A549 (cell line): ENCODE results near the gene OSBPL9. TPM values are rescaled to one million over a fixed set of nuclear protein-coding genes. Genes with fewer than 3 reads are reported as not detected.
A peak's percentile ranks its signal among the peaks of the same experiment; 100 is the strongest.
"Not testable (repeated sequence)": the region's sequence is repeated elsewhere in the genome, so short reads cannot be mapped to it uniquely, and the experiment has no call there.

Experiments
- ATAC-seq, 2 experiments: fragments of 200-7000 bp in 1 of 2; fragments of >200 bp in 1 of 2; cut with Nextera tagmentation in 1 of 2; cut with Tn5 transposase in 1 of 2; 3 replicates each; pipeline versions ENCODE4 v1.8.0 to v1.9.1; 2018 to 2020; ENCODE audit warnings: mild to moderate bottlenecking in 1 of 2, moderate library complexity in 1 of 2
- CTCF ChIA-PET: fragments of 300-600 bp; sonication (Branson Sonifier 250); formaldehyde crosslinking; extraction: SDS; loops from one replicate; lab custom pipeline; 2021; ENCODE audit warnings: antibody characterized with exemption, inconsistent platforms; lab: Yijun Ruan, JAX
- POLR2A ChIA-PET: fragments of 350-600 bp; formaldehyde crosslinking; extraction: SDS; loops from one replicate; lab custom pipeline; 2021; ENCODE audit warnings: antibody characterized with exemption, inconsistent platforms; lab: Yijun Ruan, JAX
- DNase-seq, 2 experiments: peaks; one replicate each; pipeline versions ENCODE4 v3.0.0 to v3.0.0-alpha.2; 2011 to 2016; ENCODE audit warnings: low read depth in 1 of 2, low spot score in 1 of 2
- FAIRE-seq: peaks from 2 replicates; lab custom pipeline; 2011; peaks lifted over from hg19 to GRCh38; lab: Jason Lieb, UNC
- H3K27ac ChIP-seq, 2 experiments: fragments of >200 bp; sonication (Bioruptor Twin); formaldehyde crosslinking; 3 replicates each; pipeline ENCODE4 v1.5.1; 2016 to 2017
- H3K4me1 ChIP-seq: fragments of >200 bp; sonication (Bioruptor Twin); formaldehyde crosslinking; 3 replicates; pipeline ENCODE4 v1.6.1; 2016
- H3K4me2 ChIP-seq: fragments of >200 bp; sonication (Bioruptor Twin); formaldehyde crosslinking; 3 replicates; pipeline ENCODE4 v1.6.1; 2016
- H3K4me3 ChIP-seq: fragments of >200 bp; sonication (Bioruptor Twin); formaldehyde crosslinking; 3 replicates; pipeline ENCODE4 v1.5.1; 2016
- H3K9me3 ChIP-seq: fragments of >200 bp; sonication (Bioruptor Twin); formaldehyde crosslinking; 3 replicates; pipeline ENCODE4 v1.6.1; 2016
- BHLHE40 ChIP-seq: IDR thresholded peaks from 2 replicates; pipeline ENCODE4 v1.6.1; 2012; ENCODE audit warnings: low read depth, low read length, inconsistent platforms
- CBX8 ChIP-seq: fragments of 200-600 bp; sonication (generic); IDR thresholded peaks from 2 replicates; pipeline ENCODE4 v1.6.1; 2016
- CHD2 ChIP-seq: fragments of 150-350 bp; IDR thresholded peaks from 2 replicates; pipeline ENCODE4 v1.6.1; 2014; ENCODE audit warnings: low read length; ENCODE audit not compliant: partially characterized antibody
- CHD4 ChIP-seq: fragments of 200-600 bp; sonication (generic); IDR thresholded peaks from 2 replicates; pipeline ENCODE4 v1.6.1; 2016; ENCODE audit warnings: antibody characterized with exemption, mild to moderate bottlenecking, borderline replicate concordance
- EHF ChIP-seq: fragments of 250-450 bp; sonication (Bioruptor Pico); IDR thresholded peaks from 2 replicates; pipeline ENCODE4 v1.5.0; 2020; ENCODE audit warnings: mild to moderate bottlenecking
- EP300 ChIP-seq, 2 experiments: fragments of >200 bp; sonication (Bioruptor Twin); formaldehyde crosslinking; IDR thresholded peaks; 2 replicates in 1 of 2; 3 replicates in 1 of 2; pipeline ENCODE4 v1.6.1; 2016 to 2017
- HEYL ChIP-seq: fragments of 250-450 bp; sonication (Bioruptor Pico); IDR thresholded peaks from 2 replicates; pipeline ENCODE4 v1.8.0; 2021; ENCODE audit warnings: mild to moderate bottlenecking, moderate library complexity
- HOXB5 ChIP-seq: fragments of 250-450 bp; sonication (Bioruptor Pico); IDR thresholded peaks from 2 replicates; pipeline ENCODE4 v1.5.0; 2020; ENCODE audit warnings: mild to moderate bottlenecking, moderate library complexity
- KDM1A ChIP-seq: fragments of 200-600 bp; sonication (generic); IDR thresholded peaks from 2 replicates; pipeline ENCODE4 v1.6.1; 2016; ENCODE audit warnings: low read depth, mild to moderate bottlenecking
- NPAS2 ChIP-seq: fragments of 250-450 bp; sonication (Bioruptor Pico); IDR thresholded peaks from 2 replicates; pipeline ENCODE4 v1.8.0; 2022; ENCODE audit warnings: mild to moderate bottlenecking, moderate library complexity, borderline replicate concordance
- PHF8 ChIP-seq: fragments of 200-600 bp; sonication (generic); IDR thresholded peaks from 2 replicates; pipeline ENCODE4 v1.6.1; 2016; ENCODE audit warnings: low read depth, mild to moderate bottlenecking, antibody characterized with exemption, moderate library complexity, borderline replicate concordance
- SMC3 ChIP-seq: fragments of >200 bp; sonication (Bioruptor Twin); formaldehyde crosslinking; IDR thresholded peaks from 3 replicates; pipeline ENCODE4 v1.6.1; 2018; ENCODE audit warnings: inconsistent platforms
- TP53 ChIP-seq: fragments of 250-450 bp; sonication (Bioruptor Pico); IDR thresholded peaks from 2 replicates; pipeline ENCODE4 v1.5.0; 2021; ENCODE audit warnings: mild to moderate bottlenecking, moderate library complexity
- ZC3H11A ChIP-seq: fragments of 450-650 bp; IDR thresholded peaks from 2 replicates; pipeline ENCODE4 v1.6.1; 2014; ENCODE audit warnings: antibody characterized with exemption, mild to moderate bottlenecking
- ZFP36 ChIP-seq: fragments of 450-650 bp; IDR thresholded peaks from 2 replicates; pipeline ENCODE4 v1.6.1; 2014; ENCODE audit warnings: borderline replicate concordance; ENCODE audit not compliant: partially characterized antibody
- WGBS: methylation state at CpG from one replicate; pipeline ENCODE4 v1.1.6; 2017; ENCODE audit errors: missing lambda C conversion rate; 5-methylcytosine and 5-hydroxymethylcytosine counted together
- polyA plus RNA-seq, 4 experiments: library from polyadenylated mRNA; depleted of rRNA in 3 of 4; stranded (reverse); fragments of >200 nt; fragmentation: RNase III in 1 of 4; extraction: RNeasy Plus Mini Kit Qiagen cat#74134 plus additional on column Dnase treatment in 1 of 4; gene quantifications; 2 replicates in 3 of 4; 3 replicates in 1 of 4; pipeline ENCODE4 v1.2.3, GENCODE V29; 2011 to 2017
- TF ChIP-seq, protein P1 (sequence below): fragments of >200 bp; sonication (Bioruptor Twin); formaldehyde crosslinking; IDR thresholded peaks from 2 replicates; pipeline ENCODE4 v1.6.1; 2016
- TF ChIP-seq, protein P2 (sequence below): fragments of 200-600 bp; sonication (generic); IDR thresholded peaks from 2 replicates; pipeline ENCODE4 v1.6.1; 2016; ENCODE audit warnings: antibody characterized with exemption, mild to moderate bottlenecking, moderate library complexity
- TF ChIP-seq, protein P3 (sequence below): fragments of 150-350 bp; IDR thresholded peaks from 2 replicates; pipeline ENCODE4 v1.6.1; 2014; ENCODE audit warnings: low read depth, mild to moderate bottlenecking, low read length
- TF ChIP-seq, protein P4 (sequence below): fragments of >200 bp; sonication (Bioruptor Twin); formaldehyde crosslinking; IDR thresholded peaks from 3 replicates; pipeline ENCODE4 v1.6.1; 2016
- TF ChIP-seq, protein P5 (sequence below): fragments of 250-450 bp; sonication (Bioruptor Pico); IDR thresholded peaks from 2 replicates; pipeline ENCODE4 v1.5.0; 2020; ENCODE audit warnings: low read depth, mild to moderate bottlenecking, moderate library complexity
- TF ChIP-seq, protein P6 (sequence below): fragments of 250-450 bp; sonication (Bioruptor Pico); IDR thresholded peaks from 2 replicates; pipeline ENCODE4 v1.5.0; 2021; ENCODE audit warnings: mild to moderate bottlenecking, moderate library complexity, borderline replicate concordance

The OSBPL9 gene
- polyA plus RNA-seq, 2 of the 4 experiments (the other 2 are of a cell fraction) = 52.6 to 93.7 TPM

DNA sequence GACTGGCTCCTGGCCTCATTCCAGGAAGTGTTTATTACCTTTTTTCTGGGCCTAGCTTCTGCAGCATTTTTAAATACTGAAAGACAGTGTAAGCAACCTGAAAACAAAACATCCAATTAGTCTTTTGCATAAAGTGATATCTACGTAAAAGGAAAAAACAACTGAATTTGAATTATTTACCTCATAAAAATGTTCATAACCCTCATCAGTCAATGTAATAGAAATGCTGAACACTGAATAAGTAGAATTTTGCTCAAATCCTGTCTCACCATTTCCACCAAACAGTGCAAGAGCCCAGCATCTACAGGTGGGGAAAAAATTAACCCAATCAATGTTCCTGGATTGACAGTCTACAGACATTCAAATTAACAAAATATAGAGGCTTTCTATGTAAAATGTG, 197.6 kb downstream of the OSBPL9 start:
- no peak overlapping the region for H3K4me2 ChIP-seq
- DNase-seq (no peak), FAIRE-seq (no peak), ATAC-seq (no peak)
- no peaks in the 10 kb centered on the region for H3K9me3 ChIP-seq
- no peak overlapping the region for H3K27ac ChIP-seq
- H3K4me1 ChIP-seq = peaks cover 8% of the 10 kb centered on the region; the same call in 2 of the 3 replicates
- TF ChIP-seq, protein P1, sequence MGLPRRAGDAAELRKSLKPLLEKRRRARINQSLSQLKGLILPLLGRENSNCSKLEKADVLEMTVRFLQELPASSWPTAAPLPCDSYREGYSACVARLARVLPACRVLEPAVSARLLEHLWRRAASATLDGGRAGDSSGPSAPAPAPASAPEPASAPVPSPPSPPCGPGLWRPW = no peak
- TF ChIP-seq HEYL (CRISPR knock-in tag) = no peak
- TF ChIP-seq TP53 = no peak
- TF ChIP-seq, protein P2, sequence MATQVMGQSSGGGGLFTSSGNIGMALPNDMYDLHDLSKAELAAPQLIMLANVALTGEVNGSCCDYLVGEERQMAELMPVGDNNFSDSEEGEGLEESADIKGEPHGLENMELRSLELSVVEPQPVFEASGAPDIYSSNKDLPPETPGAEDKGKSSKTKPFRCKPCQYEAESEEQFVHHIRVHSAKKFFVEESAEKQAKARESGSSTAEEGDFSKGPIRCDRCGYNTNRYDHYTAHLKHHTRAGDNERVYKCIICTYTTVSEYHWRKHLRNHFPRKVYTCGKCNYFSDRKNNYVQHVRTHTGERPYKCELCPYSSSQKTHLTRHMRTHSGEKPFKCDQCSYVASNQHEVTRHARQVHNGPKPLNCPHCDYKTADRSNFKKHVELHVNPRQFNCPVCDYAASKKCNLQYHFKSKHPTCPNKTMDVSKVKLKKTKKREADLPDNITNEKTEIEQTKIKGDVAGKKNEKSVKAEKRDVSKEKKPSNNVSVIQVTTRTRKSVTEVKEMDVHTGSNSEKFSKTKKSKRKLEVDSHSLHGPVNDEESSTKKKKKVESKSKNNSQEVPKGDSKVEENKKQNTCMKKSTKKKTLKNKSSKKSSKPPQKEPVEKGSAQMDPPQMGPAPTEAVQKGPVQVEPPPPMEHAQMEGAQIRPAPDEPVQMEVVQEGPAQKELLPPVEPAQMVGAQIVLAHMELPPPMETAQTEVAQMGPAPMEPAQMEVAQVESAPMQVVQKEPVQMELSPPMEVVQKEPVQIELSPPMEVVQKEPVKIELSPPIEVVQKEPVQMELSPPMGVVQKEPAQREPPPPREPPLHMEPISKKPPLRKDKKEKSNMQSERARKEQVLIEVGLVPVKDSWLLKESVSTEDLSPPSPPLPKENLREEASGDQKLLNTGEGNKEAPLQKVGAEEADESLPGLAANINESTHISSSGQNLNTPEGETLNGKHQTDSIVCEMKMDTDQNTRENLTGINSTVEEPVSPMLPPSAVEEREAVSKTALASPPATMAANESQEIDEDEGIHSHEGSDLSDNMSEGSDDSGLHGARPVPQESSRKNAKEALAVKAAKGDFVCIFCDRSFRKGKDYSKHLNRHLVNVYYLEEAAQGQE = no peak
- TF ChIP-seq CBX8 = no peak
- no peak for TF ChIP-seq EP300 (IDR thresholded peaks at IDR 0.05)
- TF ChIP-seq EHF (CRISPR knock-in tag) = no peak
- TF ChIP-seq, protein P3, sequence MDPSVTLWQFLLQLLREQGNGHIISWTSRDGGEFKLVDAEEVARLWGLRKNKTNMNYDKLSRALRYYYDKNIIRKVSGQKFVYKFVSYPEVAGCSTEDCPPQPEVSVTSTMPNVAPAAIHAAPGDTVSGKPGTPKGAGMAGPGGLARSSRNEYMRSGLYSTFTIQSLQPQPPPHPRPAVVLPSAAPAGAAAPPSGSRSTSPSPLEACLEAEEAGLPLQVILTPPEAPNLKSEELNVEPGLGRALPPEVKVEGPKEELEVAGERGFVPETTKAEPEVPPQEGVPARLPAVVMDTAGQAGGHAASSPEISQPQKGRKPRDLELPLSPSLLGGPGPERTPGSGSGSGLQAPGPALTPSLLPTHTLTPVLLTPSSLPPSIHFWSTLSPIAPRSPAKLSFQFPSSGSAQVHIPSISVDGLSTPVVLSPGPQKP = no peak
- no peak for TF ChIP-seq SMC3
- TF ChIP-seq, protein P4, sequence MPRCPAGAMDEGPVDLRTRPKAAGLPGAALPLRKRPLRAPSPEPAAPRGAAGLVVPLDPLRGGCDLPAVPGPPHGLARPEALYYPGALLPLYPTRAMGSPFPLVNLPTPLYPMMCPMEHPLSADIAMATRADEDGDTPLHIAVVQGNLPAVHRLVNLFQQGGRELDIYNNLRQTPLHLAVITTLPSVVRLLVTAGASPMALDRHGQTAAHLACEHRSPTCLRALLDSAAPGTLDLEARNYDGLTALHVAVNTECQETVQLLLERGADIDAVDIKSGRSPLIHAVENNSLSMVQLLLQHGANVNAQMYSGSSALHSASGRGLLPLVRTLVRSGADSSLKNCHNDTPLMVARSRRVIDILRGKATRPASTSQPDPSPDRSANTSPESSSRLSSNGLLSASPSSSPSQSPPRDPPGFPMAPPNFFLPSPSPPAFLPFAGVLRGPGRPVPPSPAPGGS = no peak
- WGBS = 96% methylated on average over 1 of the region's 1 CpG
- ChIA-PET POLR2A (no interaction called here), CTCF (no interaction called here)
- H3K4me3 ChIP-seq = no peak overlapping the region

DNA sequence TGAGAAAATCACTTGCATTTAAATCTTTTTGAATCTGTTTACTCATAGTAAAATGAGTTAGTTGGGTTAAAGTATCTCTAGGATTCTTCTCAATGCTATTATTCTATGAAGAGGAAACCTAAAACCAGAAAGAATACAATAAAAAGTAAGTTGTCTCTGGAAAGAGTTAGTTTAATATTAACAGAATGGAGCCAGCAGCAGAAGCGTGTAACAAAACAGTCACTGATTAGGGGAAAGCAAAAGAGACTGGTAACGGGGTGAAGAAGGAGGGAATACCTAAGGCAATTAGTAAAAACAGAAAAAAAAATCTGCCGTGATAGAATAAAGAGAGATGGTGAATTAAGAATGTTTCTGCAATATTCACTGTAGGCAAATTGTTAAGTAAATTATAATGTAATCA, 201.6 kb downstream of the OSBPL9 start:
- Histone ChIP-seq H3K4me1 (peaks cover 8% of the 10 kb centered on the region; the same call in 2 of the 3 replicates), H3K9me3 (no peaks in the 10 kb centered on the region), H3K4me3 (no peak overlapping the region), H3K4me2 (0 out of 3 replicates have a peak overlapping the region, but pooled peaks have one; percentile 7), H3K27ac (no peak overlapping the region)
- POLR2A ChIA-PET = no interaction called here
- TF ChIP-seq CHD2 = no peak
- TF ChIP-seq HOXB5 = no peak
- no peak for TF ChIP-seq TP53
- TF ChIP-seq, protein P5, sequence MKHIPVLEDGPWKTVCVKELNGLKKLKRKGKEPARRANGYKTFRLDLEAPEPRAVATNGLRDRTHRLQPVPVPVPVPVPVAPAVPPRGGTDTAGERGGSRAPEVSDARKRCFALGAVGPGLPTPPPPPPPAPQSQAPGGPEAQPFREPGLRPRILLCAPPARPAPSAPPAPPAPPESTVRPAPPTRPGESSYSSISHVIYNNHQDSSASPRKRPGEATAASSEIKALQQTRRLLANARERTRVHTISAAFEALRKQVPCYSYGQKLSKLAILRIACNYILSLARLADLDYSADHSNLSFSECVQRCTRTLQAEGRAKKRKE (CRISPR knock-in tag) = no peak
- TF ChIP-seq CHD4 = no peak
- TF ChIP-seq ZFP36 = no peak
- TF ChIP-seq ZC3H11A = no peak
- TF ChIP-seq, protein P6, sequence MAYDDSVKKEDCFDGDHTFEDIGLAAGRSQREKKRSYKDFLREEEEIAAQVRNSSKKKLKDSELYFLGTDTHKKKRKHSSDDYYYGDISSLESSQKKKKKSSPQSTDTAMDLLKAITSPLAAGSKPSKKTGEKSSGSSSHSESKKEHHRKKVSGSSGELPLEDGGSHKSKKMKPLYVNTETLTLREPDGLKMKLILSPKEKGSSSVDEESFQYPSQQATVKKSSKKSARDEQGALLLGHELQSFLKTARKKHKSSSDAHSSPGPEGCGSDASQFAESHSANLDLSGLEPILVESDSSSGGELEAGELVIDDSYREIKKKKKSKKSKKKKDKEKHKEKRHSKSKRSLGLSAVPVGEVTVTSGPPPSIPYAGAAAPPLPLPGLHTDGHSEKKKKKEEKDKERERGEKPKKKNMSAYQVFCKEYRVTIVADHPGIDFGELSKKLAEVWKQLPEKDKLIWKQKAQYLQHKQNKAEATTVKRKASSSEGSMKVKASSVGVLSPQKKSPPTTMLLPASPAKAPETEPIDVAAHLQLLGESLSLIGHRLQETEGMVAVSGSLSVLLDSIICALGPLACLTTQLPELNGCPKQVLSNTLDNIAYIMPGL (CRISPR knock-in tag) = no peak
- no peak for TF ChIP-seq PHF8
- TF ChIP-seq KDM1A = no peak
- no peak for TF ChIP-seq BHLHE40
- no peak for TF ChIP-seq NPAS2
- 66% methylated on average over 3 of the region's 3 CpGs for WGBS
- ATAC-seq (no peak), FAIRE-seq (no peak), DNase-seq (no peak)
- CTCF ChIA-PET = no interaction called here

DNA sequence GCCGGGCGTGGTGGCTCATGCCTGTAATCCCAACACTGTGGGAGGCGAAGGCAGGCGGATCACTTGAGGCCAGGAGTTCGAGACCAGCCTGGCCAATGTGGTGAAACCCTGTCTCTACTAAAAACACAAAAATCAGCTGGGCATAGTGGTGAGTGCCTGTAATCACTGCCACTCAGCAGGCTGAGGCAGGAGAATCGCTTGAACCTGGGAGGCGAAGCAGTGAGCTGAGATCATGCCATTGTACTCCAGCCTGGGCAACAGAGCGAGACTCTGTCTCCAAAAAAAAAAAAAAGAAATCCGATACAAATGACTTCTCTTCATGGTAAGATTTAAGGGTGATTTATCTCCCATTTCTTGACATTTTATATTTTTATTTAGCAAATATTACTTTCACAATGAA, 202.1 kb downstream of the OSBPL9 start:
- H3K4me2 ChIP-seq, DNase-seq, ATAC-seq, H3K4me3 ChIP-seq, H3K9me3 ChIP-seq, H3K27ac ChIP-seq, H3K4me1 ChIP-seq, POLR2A ChIA-PET, FAIRE-seq: not testable (repeated sequence)
- 87% methylated on average over 9 of the region's 9 CpGs for WGBS
- CTCF ChIA-PET = interaction anchor here (0.6 kb wide), 1 partner anchor 859 kb away, joined by 3 read pairs; no protein-coding TSS in a partner anchor
